IPS-NIHi7 (cell line): ENCODE data around the gene GSTA1.
"Not testable (repeated sequence)": the region's sequence is repeated elsewhere in the genome, so short reads cannot be mapped to it uniquely, and the experiment has no call there.

Experiments used
- DNase-seq: peaks from one replicate; pipeline ENCODE4 v3.0.0; 2012; ENCODE audit warnings: mixed read lengths; ENCODE audit errors: extremely low spot score

The GSTA1 gene

DNA sequence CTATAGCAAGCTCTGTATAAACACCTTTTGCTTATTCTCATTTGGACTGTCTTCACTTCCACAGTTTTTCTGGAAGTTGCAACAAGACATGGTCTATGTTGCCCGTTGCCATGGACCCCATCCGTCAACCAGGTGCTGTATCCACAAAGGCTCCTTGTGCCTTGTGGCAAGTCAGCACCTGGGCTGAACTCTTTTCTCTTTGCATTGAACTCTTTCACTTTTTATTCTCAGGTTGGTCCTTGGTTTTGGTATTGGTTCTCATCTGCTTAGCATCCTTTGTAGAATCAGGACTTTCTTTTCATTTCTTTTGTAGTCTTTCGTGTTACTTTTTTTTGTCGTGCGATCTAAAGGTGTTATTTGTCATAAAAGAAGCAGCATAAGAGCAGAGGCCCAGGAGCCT is 5.0 kb upstream of the GSTA1 start:
- DNase-seq = no peak

DNA sequence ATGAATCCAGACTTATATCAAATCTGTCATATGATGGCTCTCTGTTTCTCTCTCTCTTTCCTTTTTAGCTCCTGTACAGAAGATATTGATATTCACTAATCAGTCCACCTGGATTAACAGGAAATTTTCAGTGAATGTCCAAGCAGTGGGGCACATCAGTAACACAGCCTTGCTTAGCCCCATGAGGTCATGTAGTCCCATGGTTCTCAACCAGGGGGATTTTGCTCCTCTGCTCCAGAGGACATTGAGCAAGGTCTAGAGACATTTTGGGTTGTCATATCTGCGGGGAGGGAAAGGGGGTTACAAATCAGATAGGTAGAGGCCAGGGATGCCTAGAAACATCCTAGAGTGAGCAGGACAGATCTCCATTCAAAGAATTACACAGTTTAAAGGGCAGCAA is 810 bp downstream of the GSTA1 start:
- DNase-seq = no peak

DNA sequence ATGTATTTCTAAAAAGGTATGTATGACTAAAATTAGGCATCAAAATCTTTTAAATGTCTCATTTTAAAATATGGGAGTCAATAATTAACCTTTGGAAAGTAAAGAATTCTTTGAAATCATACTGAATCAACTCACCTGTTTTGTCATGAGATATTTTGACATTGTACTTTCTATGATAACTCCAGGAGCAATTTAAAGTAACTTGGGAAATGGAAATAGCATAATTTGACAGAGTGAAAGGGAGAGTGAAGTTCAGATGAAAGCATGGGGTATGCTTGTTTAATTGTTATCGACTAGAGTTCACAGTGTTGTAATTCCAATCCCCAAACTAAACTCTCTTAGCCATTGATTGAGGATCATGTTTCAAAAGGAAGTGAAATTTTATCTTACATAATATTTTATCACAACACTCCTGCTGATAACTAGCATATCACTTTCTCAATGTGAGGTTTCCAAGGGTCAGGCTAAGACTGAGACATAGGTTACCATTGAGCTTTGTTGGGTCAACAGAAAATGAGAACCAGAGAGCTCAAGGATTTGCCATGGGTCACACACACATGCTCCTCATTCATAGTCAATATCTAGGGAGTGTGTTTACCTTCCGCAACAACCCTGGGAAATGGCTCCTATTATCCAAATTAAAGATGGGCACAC is 2.3 kb downstream of the GSTA1 start:
- no peak for DNase-seq

DNA sequence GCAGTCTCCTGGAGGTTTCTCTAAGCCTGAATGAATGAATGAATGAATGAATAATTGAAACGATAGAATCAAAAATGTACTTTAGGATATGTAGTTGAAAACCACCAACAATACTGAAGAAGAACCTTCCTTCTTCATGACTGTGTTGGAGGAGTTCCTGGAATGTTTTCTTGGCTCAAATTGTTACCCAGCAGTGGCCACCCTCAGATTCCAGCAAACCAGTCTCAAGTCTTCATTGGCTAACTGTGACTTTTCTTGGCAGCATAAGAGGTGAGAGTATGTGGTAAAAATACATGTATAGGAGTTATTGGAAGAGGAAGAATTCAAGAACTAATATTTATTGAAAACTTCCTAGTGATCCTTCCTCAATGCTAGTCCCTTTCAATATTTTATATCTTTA is 4.3 kb downstream of the GSTA1 start:
- DNase-seq = not testable (repeated sequence)

DNA sequence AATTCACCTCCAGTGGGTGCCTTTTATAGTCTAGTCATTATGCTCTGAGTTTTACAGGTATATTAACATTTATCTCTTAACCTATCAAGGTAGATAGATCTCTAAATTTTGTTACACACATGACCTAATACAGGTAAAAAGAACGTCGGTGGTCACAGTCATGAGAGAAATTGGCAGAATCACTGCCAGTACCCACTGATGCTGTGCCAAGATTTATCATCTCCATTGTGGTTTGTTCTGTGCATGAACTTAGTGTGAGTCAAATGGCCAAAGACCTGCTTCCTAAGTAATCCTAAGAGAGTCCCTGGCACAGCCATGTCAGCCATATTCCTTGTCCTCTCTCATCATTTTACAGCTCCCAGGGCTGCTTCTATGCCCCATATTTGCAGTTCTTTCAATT is 9.2 kb downstream of the GSTA1 start:
- not testable (repeated sequence) for DNase-seq

DNA sequence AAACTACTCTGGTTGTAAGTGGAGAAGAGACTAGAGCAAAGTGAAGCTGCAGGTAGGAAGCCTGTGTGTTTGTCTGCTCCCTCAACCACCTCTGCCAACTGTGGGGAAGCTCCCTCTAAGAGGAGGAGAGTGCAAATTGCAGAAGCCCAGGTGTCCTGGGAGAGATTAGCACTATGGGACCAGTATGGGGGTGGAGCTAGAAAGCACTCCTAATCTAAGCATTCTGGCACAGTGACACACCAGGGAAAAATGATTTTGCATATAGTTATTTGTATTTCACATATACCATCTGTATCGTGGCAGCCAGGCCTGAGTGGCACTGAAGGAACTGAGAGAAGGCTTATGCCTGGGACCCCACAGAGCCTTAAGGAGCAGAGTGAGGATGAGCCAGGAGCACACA is 12.8 kb downstream of the GSTA1 start:
- DNase-seq = no peak

DNA sequence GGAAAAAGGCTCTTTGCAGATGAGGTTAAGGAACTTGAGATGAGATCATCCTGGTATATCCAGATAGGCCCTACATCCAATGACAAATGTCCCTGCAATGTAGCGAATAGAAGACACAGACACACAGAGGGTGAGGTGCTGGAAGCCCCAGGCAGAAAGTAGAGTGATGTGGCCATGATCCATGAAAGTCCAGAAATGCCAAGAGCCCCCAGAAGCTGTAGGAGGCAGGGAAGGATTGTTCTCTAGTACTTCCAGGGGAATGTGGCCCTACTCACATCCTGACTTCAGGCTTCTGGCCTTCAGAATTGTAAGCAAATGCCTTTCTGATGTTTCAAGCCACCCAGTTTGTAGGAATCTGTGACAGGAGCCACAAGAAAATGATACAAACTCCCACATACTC is 14.0 kb downstream of the GSTA1 start:
- not testable (repeated sequence) for DNase-seq

DNA sequence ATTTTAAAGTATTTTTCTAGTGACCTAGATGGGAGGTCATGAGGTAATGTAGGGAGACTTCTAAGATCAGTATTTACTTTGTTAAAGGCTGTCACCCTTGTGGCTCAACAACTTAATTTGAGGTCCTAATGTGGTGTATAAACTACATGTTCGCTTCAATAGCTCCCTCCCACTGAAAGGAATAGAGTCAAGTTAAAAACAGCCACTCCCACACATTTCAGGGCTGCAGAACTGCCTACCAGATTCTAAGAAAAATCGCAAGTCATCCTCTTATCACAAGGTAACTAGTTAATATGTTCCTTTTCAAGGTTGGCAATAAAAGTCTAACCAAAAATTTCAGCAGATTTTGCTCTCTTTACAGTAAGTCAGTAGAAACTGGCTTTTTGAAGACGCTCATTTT is 15.1 kb downstream of the GSTA1 start:
- DNase-seq = no peak

DNA sequence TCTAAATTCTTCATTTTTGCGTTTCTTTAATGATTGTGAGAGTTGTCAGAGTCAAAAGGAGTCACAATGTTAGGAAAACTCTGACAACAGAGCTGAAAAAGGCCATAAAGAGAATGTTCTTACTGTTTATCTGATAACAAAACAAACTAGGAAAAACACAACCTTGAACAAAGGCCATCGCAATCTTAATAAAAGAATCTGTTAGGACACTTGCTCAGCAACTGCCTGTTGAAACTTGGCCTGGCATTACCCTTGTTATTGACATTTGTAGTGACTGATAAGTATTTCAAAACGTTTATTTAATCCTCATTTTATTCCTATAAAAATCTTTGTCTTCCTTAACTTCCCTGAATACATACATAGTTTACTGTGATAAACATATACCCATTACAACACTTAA is 15.7 kb downstream of the GSTA1 start:
- no peak for DNase-seq

DNA sequence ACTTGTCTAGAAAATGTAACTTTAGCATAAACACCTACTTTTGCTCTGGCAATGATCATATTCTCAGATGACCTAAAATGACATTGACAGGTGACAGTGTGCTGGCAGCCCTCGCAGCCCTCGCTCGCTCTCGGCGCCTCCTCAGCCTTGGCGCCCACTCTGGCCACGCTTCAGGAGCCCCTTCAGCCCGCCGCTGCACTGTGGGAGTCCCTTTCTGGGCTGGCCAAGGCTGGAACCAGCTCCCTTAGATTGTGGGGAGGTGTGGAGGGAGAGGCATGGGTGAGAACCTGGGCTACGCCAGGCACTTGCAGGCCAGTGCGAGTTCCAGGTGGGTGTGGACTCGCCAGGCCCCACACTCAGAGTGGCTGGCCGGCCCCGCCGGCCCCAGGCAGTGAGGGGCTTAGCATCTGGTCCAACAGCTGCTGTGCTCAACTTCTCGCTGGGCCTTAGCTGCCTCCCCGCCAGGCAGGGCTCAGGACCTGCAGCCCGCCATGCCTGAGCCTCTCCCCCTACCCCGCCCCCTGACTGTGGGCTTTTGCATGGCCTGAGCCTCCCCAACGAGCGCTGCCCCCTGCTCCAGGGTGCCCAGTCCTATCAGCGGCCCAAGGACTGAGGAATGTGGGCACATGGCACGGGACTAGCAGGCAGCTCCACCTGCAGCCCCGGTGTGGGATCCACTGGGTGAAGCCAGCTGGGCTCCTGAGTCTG is 17.2 kb downstream of the GSTA1 start:
- DNase-seq = no peak

DNA sequence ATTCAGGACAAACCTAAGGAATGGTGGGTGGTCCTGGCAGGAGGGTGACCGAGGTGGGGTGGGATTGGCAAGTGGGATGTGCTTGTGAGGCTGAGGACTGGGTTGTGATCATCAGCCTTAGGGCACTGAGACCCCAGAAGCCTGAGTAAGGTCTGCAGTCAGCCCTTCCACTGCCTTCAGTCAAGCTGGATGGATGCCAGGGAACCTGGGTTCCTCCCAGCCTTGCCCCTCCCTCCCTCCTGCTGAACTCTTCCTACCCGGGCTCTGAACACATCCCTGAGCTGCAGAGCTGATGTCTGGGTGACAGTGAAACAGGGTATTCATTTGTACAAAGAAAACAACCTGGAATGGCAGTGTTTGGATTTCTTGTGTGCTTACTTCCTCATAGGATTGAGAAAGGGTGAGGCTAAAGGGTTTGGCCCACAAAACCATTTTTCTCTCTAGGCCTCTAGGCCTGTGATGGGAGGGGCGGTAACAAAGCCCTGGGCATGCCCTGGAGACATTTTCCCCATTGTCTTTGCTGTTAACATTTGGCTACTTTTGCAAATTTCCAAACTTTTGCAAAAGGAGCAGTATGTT is 20.8 kb downstream of the GSTA1 start:
- not testable (repeated sequence) for DNase-seq

DNA sequence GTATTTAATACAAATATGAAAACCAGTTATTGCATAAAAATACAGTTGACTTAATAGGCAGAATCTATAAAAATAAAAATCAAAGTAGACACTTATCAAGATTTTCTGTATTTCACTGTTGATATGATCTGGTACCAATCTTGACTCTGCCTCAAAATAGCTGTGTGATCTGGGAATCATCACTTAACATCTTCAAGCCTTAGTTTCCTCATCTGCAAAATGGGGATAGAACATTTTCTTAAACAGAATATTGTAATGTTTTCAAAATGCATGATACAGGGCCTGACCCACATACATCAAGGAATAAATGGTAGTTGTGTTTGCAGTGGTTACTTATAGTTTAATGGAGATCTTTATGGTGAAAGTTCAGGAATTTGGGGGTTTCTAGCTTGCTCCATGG is 21.4 kb downstream of the GSTA1 start:
- not testable (repeated sequence) for DNase-seq

DNA sequence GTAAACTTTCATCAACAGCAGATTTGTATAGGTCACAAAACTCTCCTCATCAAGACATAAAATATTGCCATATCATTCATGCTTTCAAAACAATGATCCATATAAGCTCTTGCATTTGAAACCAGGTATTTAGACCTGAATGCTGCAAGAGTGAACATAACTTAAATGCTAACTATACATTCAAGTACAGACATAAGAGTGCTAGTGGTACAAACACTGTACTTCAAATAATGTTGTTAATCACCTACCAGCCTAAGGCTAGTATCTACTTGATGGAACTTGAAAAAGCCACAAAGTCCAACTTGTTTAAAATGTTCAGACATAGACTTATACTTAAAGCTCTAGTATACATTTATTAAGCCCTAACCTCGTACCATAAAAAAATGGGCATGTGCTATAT is 24.4 kb downstream of the GSTA1 start:
- DNase-seq = no peak

DNA sequence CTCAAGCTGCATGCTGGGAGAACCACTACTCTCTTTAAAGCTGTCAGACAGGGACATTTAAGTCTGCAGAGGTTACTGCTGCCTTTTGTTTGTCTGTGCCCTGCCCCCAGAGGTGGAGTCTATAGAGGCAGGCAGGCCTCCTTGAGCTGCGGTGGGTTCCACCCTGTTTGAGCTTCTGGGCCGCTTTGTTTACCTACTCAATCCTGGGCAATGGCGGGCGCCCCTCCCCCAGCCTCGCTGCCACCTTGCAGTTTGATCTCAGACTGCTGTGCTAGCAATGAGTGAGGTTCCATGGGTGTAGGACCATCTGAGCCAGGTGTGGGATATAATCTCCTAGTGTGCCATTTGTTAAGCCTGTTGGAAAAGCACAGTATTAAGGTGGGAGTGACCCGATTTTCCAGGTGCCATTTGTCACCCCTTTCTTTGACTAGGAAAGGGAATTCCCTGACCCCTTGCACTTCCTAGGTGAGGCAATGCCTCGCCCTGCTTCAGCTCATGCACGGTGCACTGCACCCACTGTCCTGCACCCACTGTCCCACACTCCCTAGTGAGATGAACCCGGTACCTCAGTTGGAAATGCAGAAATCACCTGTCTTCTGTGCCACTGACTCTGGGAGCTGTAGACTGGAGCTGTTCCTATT is 26.8 kb downstream of the GSTA1 start:
- not testable (repeated sequence) for DNase-seq

DNA sequence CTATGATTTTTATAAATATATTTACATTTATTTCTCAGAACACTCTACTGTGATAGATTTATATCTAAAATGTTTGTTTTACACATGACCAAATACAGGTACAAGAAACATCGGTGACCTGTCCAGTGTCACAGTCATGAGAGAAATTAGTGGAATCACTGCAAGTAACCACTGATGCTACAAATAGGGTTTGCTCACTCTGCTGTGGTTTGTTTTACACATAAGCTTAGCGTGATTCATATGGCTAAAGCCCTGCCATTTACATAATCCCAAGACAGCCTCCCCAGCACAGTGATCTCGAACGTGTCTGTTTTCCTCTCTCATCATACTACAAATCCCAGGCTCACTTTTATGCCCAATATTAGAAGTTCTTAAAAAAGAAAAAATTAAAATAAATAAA is 34.2 kb downstream of the GSTA1 start:
- not testable (repeated sequence) for DNase-seq

DNA sequence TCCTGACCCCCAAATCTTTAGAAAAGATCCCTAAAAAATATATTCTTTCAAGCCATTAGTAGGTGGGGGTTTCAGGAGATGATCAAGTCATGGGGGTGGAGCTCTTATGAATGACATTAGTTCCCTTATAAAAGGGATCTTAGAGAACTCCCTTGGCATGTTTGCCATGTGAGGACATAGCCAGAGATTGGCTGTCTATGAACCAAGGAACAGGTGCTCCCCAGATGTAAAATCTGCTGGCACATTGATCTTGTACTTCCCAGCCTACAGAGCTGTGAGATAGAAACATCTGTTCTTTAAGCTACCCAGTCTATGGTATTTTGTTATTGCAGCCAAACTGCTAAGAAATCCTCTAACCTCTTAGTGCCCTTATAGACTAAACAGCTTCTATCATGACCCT is 36.0 kb downstream of the GSTA1 start:
- DNase-seq = not testable (repeated sequence)

DNA sequence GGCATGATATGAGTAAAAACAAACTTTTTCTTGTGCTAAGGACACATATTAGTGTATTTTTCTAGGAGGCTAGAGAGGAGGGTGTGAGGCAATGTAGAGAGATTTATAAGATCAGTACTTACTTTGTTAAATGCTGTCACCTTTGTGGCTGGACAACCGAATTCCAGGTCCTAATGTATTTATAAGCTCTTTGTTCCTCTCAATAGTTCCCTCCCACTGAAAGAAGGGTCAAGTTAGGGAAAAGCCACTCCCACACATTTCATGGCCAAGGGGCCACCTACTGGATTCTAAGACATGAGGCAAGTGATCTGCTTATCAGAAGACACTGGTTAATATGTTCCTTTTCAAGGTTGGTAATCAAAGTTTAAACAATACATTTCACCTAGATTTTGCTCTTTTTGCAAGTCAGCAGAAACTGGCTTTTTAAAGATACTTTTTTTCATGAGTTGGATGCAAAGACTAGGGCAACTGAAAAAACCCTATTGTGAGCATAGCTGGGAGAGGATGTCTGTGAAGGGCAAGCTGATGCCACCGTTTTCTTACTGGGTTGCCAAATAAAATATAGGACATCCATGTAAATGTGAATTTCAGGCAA is 40.2 kb downstream of the GSTA1 start, which contains the start of gene GSTA2:
Gene GSTA2, minus strand, starts transcription at position 154 of the 595 bp plus-strand sequence. CDS start 5,528 bp downstream, outside the sequence.
- DNase-seq = peak; percentile 21

DNA sequence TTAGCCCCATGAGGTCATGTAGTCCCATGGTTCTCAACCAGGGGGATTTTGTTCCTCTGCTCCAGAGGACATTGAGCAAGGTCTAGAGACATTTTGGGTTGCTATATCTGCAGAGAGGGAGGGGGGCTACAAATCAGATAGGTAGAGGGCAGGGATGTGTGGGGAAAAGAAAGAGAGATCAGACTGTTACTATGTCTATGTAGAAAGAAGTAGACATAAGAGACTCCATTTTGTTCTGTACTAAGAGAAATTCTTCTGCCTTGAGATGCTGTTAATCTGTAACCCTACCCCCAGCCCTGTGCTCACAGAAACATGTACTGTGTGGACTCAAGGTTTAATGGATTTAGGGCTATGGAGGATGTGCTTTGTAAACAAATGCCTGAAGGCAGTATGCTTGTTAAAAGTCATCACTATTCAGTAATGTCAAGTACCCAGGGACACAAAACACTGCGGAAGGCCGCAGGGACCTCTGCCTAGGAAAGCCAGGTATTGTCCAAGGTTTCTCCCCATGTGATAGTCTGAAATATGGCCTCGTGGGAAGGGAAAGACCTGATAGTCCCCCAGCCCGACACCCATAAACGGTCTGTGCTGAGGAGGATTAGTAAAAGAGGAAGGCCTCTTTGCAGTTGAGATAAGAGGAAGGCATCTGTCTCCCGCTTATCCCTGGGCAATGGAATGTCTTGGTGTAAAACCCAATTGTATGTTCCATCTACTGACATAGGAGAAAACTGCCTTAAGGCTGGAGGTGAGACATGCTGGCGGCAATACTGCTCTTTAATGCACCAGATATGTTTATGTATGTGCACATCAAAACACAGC is 41.7 kb downstream of the GSTA1 start:
- DNase-seq = not testable (repeated sequence)

DNA sequence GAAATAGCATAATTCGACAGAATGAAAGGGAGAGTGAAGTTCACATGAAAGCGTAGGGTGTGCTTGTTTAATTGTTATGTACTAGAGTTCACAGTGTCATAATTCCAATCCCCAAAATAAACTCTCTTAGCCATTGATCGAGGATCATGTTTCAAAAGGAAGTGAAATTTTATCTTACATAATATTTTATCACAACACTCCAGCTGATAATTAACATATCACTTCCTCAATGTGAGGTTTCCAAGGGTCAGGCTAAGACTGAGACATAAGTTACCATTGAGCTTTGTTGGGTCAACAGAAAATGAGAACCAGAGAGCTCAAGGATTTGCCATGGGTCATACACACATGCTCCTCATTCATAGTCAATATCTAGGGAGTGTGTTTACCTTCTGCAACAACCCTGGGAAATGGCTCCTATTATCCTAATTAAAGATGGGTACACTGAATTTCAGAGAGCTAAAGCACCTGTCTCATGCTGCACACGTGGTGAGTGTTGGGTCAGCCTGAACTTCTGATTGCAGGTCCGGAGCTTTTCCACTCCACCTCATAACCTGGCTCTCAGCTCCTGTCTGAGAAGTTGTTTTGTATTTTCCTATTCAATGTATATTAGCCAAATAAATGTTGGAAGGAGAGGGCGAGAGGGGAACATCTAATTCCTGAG is 43.4 kb downstream of the GSTA1 start:
- no peak for DNase-seq

DNA sequence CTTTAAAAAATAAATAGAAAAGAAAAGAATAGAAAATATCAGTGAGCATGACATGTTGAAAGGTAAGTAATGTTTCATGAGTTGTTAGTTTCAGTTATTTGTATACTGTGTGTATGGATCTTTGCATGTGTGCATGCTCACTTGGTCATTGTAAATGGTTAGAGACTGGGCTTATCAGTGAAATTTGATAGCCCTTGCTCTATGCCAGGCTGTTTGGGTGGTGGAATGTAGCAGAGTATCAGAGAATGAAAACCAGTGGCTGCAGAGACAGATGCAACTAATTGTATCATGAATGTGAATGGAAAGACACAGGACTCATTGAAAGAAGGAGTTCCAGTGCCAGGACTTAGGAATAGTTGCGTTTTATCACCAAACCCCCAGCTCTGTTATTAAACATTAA is 44.5 kb downstream of the GSTA1 start:
- no peak for DNase-seq
